Measurements from ENCODE around the gene KRT16.
"Not testable (repeated sequence)": the region's sequence is repeated elsewhere in the genome, so short reads cannot be mapped to it uniquely, and the experiment has no call there.

The KRT16 gene

DNA sequence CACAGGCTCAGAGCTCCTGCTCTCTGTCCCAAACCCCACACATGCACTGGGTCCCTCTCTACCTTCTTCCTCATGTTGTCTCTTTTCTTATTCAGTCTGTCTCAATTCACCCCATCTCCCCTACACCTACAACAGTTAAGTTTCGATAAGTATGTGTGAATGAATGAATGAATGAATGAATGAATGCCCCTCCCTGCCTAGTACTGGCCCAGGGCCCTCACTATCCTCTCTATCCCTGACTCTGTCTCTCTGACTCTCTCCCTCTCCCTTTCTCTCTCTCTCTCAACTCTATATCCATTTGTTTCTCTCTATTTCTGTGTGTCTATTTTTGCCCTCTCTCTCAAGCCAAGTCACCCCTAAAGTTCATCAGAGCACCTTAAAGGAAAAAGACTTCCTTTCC is 34.0 kb downstream of the KRT16 start:
- Histone ChIP-seq H3K27me3 (no peaks in the 10 kb centered on the region), H3K9me3 (no peaks in the 10 kb centered on the region), H3K36me3 (no peaks in the 10 kb centered on the region), H3K4me1 (peaks cover 8% of the 10 kb centered on the region), H3K4me3 (ENCODE audit: low read depth, low read length) (no peak overlapping the region)
- DNase-seq: no peak
- TF ChIP-seq CTCF (IDR thresholded peaks at IDR 0.05; ENCODE audit: low read depth, low read length): no peak

DNA sequence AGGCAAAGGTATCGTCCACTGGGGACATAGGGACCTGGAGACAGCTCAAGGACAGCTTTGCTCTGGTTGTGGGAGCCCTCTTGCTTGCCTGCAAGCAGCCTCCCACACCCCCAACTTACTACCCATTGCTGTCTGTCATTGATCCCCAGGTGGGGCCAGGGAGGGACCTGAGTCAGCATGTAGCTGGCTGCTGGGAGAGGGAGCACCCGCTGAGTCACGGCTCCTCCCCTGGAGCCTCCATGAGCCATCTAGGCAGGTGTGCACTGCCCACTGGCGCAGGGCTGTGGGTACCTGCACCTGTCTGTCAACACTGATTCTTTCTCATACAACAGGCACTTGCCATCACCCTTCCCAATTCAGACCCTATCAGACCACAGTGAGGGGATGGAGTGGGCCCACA is 35.8 kb downstream of the KRT16 start:
- not testable (repeated sequence) for H3K36me3 ChIP-seq; DNase-seq; H3K4me3 ChIP-seq (ENCODE audit: low read depth, low read length); H3K4me1 ChIP-seq; H3K27me3 ChIP-seq; H3K9me3 ChIP-seq

DNA sequence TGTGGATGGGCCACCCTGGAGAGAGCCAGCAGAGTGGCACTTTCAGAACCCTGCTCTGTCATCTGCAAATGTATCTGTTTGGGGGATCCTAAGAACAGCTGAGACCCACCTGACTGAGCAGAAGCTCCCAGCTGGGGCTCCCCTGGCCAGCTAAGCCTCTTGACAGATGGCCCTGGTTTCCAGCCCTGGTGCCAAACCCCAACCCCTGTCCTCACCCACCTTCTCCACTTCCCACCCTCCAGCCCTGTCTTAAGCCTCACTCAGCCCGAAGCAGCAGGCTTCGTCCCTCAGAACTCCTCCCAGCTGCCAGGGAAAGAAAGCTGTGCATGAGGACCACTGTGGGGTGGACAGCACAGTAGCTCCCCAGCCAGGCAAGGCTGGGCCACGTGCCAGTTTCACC is 37.2 kb downstream of the KRT16 start:
- no peak for DNase-seq
- H3K36me3 ChIP-seq: no peaks in the 10 kb centered on the region
- H3K4me3 ChIP-seq (ENCODE audit: low read depth, low read length): no peak overlapping the region
- no peaks in the 10 kb centered on the region for H3K27me3 ChIP-seq
- 0 out of 2 replicates have a peak, but pooled peaks cover 7% of the 10 kb centered on the region for H3K4me1 ChIP-seq
- no peaks in the 10 kb centered on the region for H3K9me3 ChIP-seq
- no peak for TF ChIP-seq CTCF (IDR thresholded peaks at IDR 0.05; ENCODE audit: low read depth, low read length)

- Histone ChIP-seq H3K27me3 (no peaks in the 10 kb centered on the region), H3K4me3 (ENCODE audit: low read depth, low read length) (no peak within 1 kb of the TSS), H3K4me1 (0 out of 2 replicates have a peak, but pooled peaks cover 4% of the 10 kb centered on the region), H3K9me3 (no peaks in the 10 kb centered on the region), H3K36me3 (no peaks in the 10 kb centered on the region)
- DNase-seq: peak; percentile 22
- TF ChIP-seq CTCF (IDR thresholded peaks at IDR 0.05; ENCODE audit: low read depth, low read length): no peak
Measured at GRCh38 chr17:41571561-41572434, 40.8 kb downstream of the KRT16 start, which contains the start of gene KRT9. KRT9 (minus strand) TSS chr17:41572059; CDS start chr17:41571992, 67 bp downstream.

GRCh38 chr17:41567317-41567716 is 45.2 kb downstream of the KRT16 start:
- no peak for DNase-seq
- H3K27me3 ChIP-seq: no peaks in the 10 kb centered on the region
- H3K4me3 ChIP-seq (ENCODE audit: low read depth, low read length): no peak overlapping the region
- H3K4me1 ChIP-seq: 0 out of 2 replicates have a peak, but pooled peaks cover 4% of the 10 kb centered on the region
- no peaks in the 10 kb centered on the region for H3K36me3 ChIP-seq
- TF ChIP-seq CTCF (IDR thresholded peaks at IDR 0.05; ENCODE audit: low read depth, low read length): no peak
- H3K9me3 ChIP-seq: no peaks in the 10 kb centered on the region

DNA sequence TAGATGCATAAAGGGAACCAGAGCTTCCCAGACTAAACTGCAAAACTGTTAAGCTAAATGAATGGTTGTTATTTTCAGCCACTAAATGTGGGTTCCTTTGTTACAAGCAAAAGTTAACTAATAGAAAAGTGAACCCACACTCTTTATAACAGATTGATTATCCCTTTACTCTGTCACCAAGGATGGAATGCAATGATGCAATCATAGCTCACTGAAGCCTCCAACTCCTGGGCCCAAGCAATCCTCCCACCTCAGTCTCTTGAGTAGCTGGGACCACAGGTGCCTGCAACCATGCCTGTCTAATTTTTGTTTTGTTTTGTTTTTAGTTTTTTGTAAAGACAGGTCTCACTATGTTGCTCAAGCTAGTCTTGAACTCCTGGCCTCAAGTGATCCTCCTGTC is 47.2 kb downstream of the KRT16 start:
- H3K4me3 ChIP-seq (ENCODE audit: low read depth, low read length): no peak overlapping the region
- H3K36me3 ChIP-seq: no peaks in the 10 kb centered on the region
- no peaks in the 10 kb centered on the region for H3K4me1 ChIP-seq
- H3K27me3 ChIP-seq: no peaks in the 10 kb centered on the region
- no peak for DNase-seq
- no peak for TF ChIP-seq CTCF (IDR thresholded peaks at IDR 0.05; ENCODE audit: low read depth, low read length)
- H3K9me3 ChIP-seq: no peaks in the 10 kb centered on the region
